Measurements from ENCODE around the gene SENP8. TPM values are rescaled to one million over a fixed set of nuclear protein-coding genes. Genes with fewer than 3 reads are reported as not detected.
"Not testable (repeated sequence)": the region's sequence is repeated elsewhere in the genome, so short reads cannot be mapped to it uniquely, and the experiment has no call there.

The SENP8 gene
- total and polyA plus RNA-seq, 2 of the 13 experiments (the other 11 are each of a cell fraction or from before 2014, with no cell fraction given): 2.7 to 3.0 TPM

GRCh38 chr15:72068856-72069255, 49.3 kb upstream of the SENP8 start:
- Histone ChIP-seq H3K79me2 (ENCODE audit: insufficient read depth, low read length) (no peaks in the 10 kb centered on the region), H3K27ac (ENCODE audit: extremely low read length, insufficient read depth, low read length) (no peak overlapping the region), H3K27me3 (ENCODE audit: control insufficient read depth in 1 of 2, insufficient read depth in 2 of 2, low read length in 2 of 2) (no peaks in the 10 kb centered on the region), H3K4me1 (ENCODE audit: insufficient read depth, low read length) (no peaks in the 10 kb centered on the region), H4K20me1 (ENCODE audit: insufficient read depth, low read length) (0 out of 2 replicates have a peak, but pooled peaks cover 2% of the 10 kb centered on the region), H3K4me2 (ENCODE audit: low read depth, low read length) (no peak overlapping the region), H3K9ac (ENCODE audit: insufficient read depth, low read depth, low read length) (no peak overlapping the region), H3K36me3 (replicated peaks in 1 of 2; ENCODE audit: control insufficient read depth in 1 of 2, insufficient read depth in 2 of 2, low read length in 2 of 2) (no peaks in the 10 kb centered on the region), H3K9me3 (ENCODE audit: low read length) (no peaks in the 10 kb centered on the region), H3K4me3 (replicated peaks in 1 of 3; ENCODE audit: insufficient read depth in 1 of 3, low read depth in 2 of 3, low read length in 3 of 3) (no peak overlapping the region), H2AFZ (ENCODE audit: low read length) (no peak overlapping the region)
- ChIA-PET POLR2A (no interaction called here), CTCF (ENCODE audit: low intra/inter-chr PET ratio, low total read pairs) (no interaction called here)
- no TSS peak for BruUV-seq (replicated peaks)
- intact Hi-C loops (cut with micrococcal nuclease; ENCODE audit: unreplicated experiment): no loop called here
- in situ Hi-C loops (cut with HindIII; ENCODE audit: extremely low pct_ligation_motif_present, low pct_unique_long_range_greater_than_20kb): no loop called here
- ATAC-seq: no peak
- no peak for DNase-seq (ENCODE audit: low spot score)
- no peak for FAIRE-seq
- TF ChIP-seq MYPOP (CRISPR knock-in tag; IDR thresholded peaks at IDR 0.05) (no peak), FOXP4 (CRISPR knock-in tag; IDR thresholded peaks at IDR 0.05) (no peak)

- Histone ChIP-seq H3K4me1 (ENCODE audit: insufficient read depth, low read length) (no peaks in the 10 kb centered on the region), H3K9ac (ENCODE audit: insufficient read depth, low read depth, low read length) (no peak overlapping the region), H3K9me3 (ENCODE audit: low read length) (no peaks in the 10 kb centered on the region), H3K36me3 (replicated peaks in 1 of 2; ENCODE audit: control insufficient read depth in 1 of 2, insufficient read depth in 2 of 2, low read length in 2 of 2) (no peaks in the 10 kb centered on the region), H3K4me2 (ENCODE audit: low read depth, low read length) (no peak overlapping the region), H3K79me2 (ENCODE audit: insufficient read depth, low read length) (no peaks in the 10 kb centered on the region), H4K20me1 (ENCODE audit: insufficient read depth, low read length) (0 out of 2 replicates have a peak, but pooled peaks cover 2% of the 10 kb centered on the region), H3K4me3 (replicated peaks in 1 of 3; ENCODE audit: insufficient read depth in 1 of 3, low read depth in 2 of 3, low read length in 3 of 3) (no peak overlapping the region), H3K27me3 (ENCODE audit: control insufficient read depth in 1 of 2, insufficient read depth in 2 of 2, low read length in 2 of 2) (no peaks in the 10 kb centered on the region), H3K27ac (ENCODE audit: extremely low read length, insufficient read depth, low read length) (no peak overlapping the region), H2AFZ (ENCODE audit: low read length) (no peak overlapping the region)
- WGBS (ENCODE audit: low lambda C conversion rate): 94% methylated on average over 1 of the region's 1 CpG
- POLR2A ChIA-PET: no interaction called here
- FAIRE-seq: no peak
- in situ Hi-C loops (cut with HindIII; ENCODE audit: extremely low pct_ligation_motif_present, low pct_unique_long_range_greater_than_20kb) (no loop called here), intact Hi-C loops (cut with micrococcal nuclease; ENCODE audit: unreplicated experiment) (no loop called here)
- ATAC-seq: no peak
- TF ChIP-seq ADNP (CRISPR knock-in tag; IDR thresholded peaks at IDR 0.05) (no peak), ZBED4 (CRISPR knock-in tag; IDR thresholded peaks at IDR 0.05; ENCODE audit: borderline replicate concordance) (no peak)
- DNase-seq (ENCODE audit: low spot score): no peak
- CTCF ChIA-PET (ENCODE audit: low intra/inter-chr PET ratio, low total read pairs): no interaction called here
- no TSS peak for BruUV-seq (replicated peaks)
These were observed 47.3 kb upstream of the SENP8 start for GRCh38 chr15:72070817-72071447.

GRCh38 chr15:72071448-72071825, 46.8 kb upstream of the SENP8 start:
- H3K9ac ChIP-seq (ENCODE audit: insufficient read depth, low read depth, low read length); H3K4me3 ChIP-seq (replicated peaks in 1 of 3; ENCODE audit: insufficient read depth in 1 of 3, low read depth in 2 of 3, low read length in 3 of 3); FAIRE-seq; in situ Hi-C loops (cut with HindIII; ENCODE audit: extremely low pct_ligation_motif_present, low pct_unique_long_range_greater_than_20kb); POLR2A ChIA-PET; H3K4me2 ChIP-seq (ENCODE audit: low read depth, low read length); H3K79me2 ChIP-seq (ENCODE audit: insufficient read depth, low read length); DNase-seq (ENCODE audit: low spot score); H3K4me1 ChIP-seq (ENCODE audit: insufficient read depth, low read length); H3K27ac ChIP-seq (ENCODE audit: extremely low read length, insufficient read depth, low read length); H3K27me3 ChIP-seq (ENCODE audit: control insufficient read depth in 1 of 2, insufficient read depth in 2 of 2, low read length in 2 of 2); H4K20me1 ChIP-seq (ENCODE audit: insufficient read depth, low read length); intact Hi-C loops (cut with micrococcal nuclease; ENCODE audit: unreplicated experiment); H2AFZ ChIP-seq (ENCODE audit: low read length); H3K9me3 ChIP-seq (ENCODE audit: low read length); H3K36me3 ChIP-seq (replicated peaks in 1 of 2; ENCODE audit: control insufficient read depth in 1 of 2, insufficient read depth in 2 of 2, low read length in 2 of 2); CTCF ChIA-PET (ENCODE audit: low intra/inter-chr PET ratio, low total read pairs); ATAC-seq; BruUV-seq (replicated peaks): not testable (repeated sequence)
- 97% methylated on average over 8 of the region's 8 CpGs for WGBS (ENCODE audit: low lambda C conversion rate)

Data from HepG2 (cell line).